SKM-1 (cell line): ENCODE results near the gene ZNF687.
"Not testable (repeated sequence)": the region's sequence is repeated elsewhere in the genome, so short reads cannot be mapped to it uniquely, and the experiment has no call there.

Experiments
- DNase-seq: peaks from one replicate; lab custom pipeline; 2025; ENCODE audit not compliant: unreplicated experiment; lab: John Stamatoyannopoulos, UW

The ZNF687 gene

DNA sequence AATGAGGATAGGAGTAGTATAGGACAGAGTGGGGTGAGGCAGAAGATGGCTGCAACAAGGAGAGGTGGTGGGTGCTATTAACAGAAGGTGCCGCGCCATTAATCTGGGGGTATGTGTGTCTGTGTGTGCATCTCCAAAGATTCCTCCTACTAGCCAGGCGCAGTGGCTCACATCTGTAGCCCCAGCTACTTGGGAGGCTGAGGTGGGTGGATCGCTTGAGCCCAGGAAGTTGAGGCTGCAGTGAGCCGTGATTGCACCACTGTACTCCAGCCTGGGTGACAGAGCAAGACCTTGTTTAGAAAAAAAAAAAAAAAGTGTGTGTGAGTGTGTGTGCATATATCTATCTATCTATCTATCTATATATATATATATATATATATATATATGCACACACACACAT lies 6.8 kb upstream of the ZNF687 start:
- not testable (repeated sequence) for DNase-seq

DNA sequence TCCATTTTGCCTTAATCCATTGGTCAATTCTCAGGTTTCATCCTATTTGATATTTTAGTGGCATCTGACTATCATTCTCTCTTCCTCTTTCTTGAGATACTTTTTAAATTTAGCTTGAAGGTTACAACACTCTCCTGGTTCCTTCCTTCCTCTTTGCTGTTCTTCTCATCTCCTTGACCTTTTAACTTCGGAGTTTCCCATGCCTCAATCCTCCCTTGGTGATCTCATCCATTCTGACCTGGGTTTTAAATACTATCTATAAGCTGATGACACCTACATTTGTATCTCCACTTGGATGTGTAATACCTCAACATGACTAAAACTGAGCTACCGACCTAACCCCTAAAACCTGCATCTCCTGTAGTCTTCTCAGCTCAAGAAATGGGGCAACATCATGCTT lies 4.8 kb upstream of the ZNF687 start:
- DNase-seq: peak; percentile 100

DNA sequence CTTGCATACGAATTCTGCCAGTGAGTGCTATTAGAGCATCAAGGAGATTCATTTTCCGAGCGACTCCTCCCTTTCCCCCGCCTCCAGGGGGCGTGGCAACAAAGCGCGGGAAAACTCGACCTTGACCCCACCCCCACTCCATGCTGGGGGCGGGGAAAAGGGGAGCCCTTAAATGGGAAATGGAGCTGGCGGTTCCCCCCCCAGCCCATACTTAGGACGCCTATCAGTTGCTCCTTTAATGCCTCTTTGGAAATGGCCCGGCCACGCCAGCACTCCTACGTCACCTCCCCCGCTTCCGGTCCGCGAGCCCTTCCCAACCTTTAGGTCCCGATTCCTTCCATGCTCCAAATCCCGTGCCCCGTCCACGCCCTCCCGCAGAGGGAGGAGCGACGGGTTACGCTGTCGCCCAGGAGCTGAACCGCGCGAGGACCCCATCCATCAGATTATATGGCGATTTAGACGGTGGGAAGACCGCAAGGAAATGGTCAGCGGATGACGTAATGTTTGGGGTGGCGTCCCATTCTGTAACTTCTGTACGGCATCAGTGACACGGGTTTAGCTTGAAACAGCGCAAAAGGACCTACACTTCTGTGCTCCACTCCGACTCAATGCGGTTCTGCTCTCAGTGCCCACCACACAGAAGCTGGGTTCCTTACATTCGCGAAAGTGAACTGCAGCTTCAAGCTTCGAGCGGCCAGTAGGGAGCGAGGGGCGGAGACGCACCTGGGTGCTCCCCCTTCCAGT lies 702 bp upstream of the ZNF687 start:
- DNase-seq: peak; percentile 99

DNA sequence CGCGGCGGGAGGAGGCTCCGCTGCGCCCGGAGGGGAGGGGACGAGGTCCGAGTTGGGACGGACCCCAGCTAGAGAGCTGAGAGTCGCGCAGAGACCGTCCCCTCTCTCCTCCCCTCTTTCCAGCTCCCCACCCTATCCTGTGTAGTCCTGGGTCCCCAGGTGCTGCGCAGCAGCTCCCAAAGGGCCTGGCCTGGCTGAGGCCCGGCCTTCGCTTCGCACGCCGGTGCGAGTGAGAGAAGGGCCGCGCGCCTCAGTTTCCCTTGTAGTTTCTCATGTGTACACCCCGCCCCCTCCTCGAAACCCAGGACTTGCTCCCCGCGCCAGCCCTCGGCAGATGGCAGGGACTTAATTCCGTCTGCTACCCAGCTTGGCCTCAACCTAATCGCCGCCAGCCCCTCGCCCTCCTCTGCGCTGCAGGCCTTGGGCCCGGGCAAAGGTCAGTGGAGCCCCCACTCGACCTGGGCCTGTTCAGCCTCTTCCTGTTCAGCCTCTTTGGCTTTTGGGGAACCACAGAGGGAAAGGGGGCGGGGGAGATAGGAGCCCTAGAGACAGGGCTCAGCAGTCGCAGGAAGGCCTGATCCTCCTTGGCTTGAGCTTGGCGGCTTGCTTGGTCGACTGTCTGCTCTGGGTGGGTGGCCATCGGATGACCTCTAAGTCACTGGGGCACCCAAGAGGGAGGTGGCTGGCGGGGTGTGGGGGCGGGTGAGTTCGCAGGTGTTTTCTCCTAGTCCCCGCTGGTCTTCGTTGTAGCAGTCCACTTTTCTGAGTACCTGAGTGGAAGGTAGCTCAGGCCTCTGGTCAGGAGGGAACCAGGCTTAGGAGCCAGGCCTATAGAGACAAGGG lies 1.0 kb downstream of the ZNF687 start:
- peak; percentile 63 for DNase-seq

DNA sequence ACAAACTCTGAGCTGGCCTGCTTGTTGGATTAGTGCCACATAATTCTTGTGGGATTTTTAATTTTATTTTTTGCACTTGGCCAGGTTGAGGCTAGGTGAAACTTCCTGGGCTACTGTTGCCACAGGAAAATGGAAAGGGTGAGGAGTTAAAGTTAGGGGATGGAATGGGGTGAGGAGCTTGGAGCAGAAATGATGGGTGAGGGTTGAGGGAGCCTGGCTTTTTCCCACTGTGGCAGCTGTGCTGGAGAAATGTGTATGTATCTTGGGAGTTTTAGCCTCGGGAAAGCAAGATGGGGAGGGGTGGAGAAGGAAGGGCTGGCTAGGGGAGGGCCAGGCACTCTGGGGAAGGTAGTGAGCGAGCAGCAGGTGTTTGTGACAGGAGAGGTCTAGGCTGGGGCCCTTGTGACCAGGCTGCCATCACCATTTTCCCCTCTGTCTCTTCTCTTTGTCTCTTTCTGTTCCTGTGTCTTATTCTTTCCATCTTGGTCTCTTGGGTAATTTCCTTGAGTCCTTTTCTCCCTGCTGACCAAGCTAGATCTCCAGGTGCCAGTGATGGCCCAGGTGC lies 2.0 kb downstream of the ZNF687 start:
- DNase-seq: no peak

DNA sequence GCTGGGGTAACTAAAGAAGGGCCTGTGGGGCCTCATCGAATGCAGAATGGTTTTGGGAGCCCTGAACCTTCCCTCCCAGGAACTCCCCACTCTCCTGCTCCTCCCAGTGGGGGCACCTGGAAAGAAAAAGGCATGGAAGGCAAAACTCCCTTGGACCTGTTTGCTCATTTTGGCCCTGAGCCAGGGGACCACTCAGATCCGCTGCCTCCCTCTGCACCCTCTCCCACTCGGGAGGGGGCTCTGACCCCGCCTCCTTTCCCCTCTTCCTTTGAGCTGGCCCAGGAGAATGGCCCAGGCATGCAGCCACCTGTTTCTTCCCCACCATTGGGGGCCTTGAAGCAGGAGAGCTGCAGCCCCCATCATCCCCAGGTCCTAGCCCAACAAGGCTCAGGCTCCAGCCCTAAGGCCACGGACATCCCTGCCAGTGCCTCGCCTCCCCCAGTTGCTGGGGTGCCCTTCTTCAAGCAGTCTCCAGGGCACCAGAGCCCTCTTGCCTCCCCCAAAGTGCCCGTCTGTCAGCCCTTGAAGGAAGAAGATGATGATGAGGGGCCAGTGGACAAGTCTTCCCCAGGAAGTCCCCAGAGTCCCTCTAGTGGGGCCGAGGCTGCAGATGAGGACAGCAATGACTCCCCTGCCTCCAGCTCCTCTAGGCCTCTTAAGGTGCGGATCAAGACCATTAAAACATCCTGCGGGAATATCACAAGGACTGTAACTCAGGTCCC lies 4.7 kb downstream of the ZNF687 start:
- no peak for DNase-seq

DNA sequence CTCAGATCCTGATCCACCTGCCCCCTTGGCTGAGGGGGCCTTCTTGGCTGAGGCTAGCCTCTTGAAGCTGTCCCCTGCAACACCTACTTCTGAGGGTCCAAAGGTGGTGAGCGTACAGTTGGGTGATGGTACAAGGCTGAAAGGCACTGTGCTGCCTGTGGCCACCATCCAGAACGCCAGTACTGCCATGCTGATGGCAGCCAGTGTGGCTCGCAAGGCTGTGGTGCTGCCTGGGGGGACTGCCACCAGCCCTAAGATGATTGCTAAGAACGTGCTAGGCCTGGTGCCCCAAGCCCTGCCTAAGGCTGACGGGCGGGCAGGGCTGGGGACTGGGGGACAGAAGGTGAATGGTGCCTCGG lies 5.2 kb downstream of the ZNF687 start:
- DNase-seq: no peak

DNA sequence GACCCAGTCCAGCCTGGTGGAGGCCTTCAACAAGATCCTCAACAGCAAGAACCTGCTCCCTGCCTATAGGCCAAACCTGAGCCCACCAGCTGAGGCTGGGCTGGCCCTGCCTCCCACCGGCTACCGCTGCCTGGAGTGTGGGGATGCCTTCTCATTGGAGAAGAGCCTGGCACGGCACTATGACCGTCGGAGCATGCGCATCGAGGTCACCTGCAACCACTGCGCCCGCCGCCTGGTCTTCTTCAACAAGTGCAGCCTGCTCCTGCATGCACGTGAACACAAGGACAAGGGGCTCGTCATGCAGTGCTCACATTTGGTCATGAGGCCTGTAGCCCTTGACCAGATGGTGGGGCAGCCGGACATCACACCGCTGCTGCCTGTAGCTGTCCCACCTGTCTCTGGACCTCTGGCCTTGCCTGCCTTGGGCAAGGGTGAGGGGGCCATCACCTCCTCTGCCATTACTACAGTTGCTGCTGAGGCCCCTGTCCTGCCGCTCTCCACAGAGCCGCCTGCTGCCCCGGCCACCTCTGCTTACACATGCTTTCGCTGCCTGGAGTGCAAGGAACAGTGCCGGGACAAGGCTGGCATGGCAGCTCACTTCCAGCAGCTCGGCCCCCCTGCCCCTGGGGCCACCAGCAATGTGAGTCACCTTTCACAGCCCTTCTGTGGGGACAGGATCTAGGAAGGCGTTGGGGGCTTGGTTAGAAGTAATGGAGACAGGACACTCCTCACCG lies 5.8 kb downstream of the ZNF687 start:
- DNase-seq: no peak

DNA sequence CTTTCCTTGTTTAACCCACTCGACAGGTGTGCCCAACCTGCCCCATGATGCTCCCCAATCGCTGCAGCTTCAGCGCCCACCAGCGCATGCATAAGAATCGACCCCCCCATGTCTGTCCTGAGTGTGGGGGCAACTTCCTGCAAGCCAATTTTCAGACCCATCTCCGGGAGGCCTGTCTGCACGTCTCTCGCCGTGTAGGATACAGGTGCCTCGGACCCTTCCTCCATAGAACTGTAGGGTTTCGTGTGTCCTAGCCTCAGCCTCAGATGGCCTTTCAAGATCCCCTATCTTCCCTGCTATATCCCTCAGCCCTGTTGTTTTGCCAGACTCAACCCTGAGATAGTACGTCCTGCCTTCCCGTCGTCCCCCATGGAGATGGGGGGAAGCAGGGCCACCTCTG lies 6.4 kb downstream of the ZNF687 start:
- no peak for DNase-seq

DNA sequence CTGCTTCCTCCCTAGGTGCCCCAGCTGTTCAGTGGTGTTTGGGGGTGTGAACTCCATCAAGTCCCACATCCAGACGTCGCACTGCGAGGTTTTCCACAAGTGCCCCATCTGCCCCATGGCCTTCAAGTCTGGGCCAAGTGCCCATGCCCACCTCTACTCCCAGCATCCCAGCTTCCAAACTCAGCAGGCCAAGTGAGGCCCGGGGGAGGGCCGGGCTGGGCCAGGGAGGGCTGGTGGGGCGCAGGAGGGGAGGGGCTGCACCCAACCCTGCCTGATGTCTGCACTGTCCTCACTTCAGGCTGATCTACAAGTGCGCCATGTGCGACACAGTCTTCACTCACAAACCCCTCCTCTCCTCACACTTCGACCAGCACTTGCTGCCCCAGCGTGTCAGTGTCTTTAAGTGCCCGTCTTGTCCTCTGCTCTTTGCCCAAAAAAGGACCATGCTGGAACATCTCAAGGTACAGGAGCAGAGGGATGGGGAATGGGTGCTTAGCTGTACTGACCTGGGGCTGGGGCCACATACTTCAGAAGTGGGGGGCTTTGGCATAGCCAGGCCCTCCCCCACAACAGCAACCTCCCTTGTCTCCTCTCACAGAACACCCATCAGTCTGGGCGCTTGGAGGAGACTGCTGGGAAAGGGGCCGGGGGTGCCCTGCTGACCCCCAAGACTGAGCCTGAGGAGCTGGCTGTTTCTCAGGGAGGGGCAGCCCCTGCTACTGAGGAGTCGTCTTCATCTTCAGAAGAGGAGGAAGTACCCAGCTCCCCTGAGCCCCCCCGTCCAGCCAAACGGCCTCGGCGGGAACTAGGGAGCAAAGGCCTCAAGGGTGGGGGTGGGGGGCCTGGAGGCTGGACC lies 7.2 kb downstream of the ZNF687 start:
- no peak for DNase-seq

DNA sequence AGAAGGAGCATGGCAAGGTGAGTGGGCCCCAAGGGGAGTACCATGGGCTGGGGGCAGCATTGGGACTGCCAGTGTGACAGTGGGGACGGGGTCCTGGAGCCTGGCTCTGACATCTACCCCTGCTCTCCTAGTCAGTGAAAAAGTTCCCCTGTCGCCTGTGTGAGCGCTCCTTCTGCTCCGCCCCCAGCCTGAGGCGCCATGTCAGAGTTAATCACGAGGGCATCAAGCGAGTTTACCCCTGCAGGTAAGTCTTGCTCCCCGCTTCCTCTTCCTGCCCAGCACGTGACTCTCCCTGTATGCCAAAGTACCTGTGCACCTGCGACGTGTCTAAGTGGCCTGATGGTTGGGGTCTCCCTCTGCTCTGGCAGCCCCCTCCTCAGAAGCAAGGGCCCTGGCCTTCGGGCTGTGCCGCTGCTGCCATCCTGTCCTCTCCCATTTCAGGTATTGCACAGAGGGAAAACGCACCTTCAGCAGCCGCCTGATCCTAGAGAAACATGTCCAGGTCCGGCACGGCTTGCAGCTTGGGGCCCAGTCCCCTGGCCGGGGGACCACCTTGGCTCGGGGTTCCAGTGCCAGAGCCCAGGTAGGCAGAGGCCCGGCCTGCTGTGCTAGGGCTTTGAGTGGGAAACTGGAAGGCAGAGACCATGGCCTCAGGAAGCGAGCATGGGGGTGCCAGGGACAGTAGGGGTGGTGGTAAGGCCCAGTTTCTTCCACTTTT lies 8.1 kb downstream of the ZNF687 start:
- no peak for DNase-seq

DNA sequence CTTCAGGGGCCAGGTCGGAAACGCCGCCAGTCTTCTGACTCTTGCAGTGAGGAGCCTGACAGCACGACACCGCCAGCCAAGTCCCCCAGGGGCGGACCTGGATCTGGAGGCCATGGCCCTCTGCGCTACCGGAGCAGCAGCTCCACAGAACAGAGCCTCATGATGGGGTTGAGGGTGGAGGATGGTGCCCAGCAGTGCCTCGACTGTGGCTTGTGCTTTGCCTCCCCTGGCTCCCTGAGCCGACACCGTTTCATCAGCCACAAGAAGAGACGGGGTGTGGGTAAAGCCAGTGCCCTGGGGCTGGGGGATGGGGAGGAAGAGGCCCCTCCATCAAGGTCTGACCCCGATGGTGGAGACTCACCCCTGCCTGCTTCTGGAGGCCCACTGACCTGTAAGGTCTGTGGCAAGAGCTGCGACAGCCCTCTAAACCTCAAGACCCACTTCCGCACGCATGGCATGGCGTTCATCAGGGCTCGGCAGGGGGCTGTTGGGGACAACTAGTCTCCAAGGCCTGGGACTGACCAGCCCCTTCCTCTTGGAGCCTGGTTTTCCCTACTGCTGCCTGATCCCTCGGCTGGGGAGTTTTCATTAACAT lies 8.7 kb downstream of the ZNF687 start:
- DNase-seq: no peak

DNA sequence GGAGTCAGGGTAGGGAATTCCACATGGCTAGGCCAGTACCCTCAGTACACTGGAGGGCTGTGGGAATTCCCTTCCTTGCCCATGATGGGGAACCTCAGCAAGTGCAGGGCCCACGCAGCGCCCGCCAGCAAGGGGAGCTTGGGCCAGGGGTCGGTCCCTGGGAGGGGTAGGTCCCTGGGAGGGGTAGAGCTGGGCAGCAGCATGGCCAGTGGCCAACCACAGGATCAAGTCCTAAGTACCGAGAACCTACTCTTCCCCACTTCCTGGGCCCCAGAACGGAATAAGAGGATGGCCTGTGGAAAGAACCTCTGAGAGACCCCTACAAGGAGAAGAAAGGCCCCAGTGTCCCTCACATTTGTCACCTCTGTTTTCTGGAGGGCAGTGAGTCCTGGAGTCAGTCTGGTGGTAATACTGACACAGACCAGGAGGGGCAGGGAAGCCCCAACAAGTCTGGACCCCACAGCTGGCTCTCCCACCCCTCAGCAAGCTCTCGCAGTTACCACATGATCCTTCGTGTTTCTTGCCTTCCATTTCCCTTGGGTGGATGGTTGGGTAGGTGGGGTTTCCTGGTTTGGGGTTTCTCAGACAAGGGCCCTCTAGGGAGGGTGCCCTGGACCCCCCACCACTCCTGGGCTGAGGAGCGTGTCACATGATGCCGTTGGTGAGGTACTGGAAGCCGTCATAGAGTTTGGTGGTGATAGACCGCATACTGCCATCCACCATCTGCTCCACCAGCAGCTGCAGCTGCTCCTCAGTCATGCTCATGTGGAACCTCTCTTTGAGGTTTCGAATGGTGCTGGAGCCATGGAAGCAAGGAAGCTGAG lies 10.3 kb downstream of the ZNF687 start:
- DNase-seq: no peak

DNA sequence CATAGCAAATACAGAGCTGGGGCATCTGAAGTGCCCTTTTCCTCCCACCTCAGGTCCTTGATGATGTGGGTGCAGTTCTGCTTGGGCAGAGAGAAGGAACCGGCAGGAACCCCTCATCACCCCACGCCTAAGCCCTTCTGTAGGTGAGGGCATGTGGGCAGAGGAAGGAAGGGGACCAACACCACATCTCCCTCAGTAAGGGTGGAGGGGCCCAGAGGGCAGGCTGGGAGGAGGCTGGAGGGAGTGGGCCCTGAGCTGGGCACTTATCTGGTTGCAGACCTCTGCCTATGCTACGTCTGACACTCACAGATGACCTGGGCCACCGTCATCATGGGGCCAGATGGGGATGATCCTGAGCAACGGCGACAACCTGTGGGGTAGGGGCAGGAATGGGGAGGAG lies 11.0 kb downstream of the ZNF687 start:
- no peak for DNase-seq

DNA sequence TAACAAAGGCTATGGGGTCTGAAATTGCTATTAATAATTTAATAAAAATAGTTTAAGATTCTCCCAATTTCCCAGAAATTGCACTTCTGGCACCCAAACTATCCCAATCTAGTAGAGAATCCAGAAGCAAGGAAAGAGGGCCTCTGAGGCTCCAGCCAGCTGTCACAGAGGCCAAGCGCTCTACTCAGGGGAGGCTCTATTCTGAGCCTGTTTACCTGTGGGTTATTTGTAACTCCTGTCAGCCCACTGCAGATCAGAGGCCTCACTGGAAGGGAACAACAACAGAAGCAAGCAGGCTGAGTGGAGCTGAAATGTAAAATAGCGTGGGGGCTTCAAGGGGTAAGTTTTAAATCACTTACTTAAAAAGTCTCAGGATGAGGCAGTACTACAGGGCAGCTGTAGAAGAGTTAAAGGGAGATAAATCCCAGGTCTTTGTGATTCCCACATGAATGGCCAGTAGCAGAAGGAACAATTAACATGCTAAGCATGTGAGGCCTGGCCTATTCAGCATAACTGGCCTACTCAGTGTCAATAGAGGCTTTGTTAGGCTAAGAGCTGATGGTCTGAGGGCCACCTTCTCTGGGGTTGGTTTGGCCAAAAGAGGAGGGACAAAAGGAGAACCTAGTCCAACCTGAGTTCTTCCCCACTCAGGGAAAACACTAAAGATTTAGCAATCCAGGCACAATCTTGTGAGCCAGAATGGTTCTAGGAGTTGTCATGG lies 12.8 kb downstream of the ZNF687 start:
- DNase-seq: no peak

DNA sequence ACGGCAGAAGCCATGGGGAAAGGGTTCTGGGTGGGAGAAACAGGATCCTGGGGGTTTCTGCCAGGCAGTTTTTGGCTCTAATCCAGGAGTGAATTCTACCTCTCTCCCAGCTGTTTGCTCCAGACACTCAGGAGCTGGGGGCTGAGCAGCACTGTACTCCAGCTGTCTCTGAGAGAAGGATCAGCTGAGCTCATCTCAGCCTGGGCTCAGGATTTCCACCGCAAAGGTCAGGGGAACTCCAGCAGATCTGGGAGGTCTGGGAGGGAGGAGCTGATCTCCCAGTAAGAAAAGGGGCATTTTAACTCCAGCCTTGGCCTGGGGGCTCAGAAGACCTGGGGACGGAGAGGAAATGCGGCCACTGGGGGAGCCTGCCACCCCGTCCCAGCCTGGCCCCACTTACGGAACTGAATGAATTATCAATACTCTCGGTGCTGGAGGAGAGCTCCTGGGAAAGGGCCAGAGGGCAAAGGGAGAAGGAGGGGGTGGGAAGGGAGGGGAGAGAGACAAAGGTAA lies 27.8 kb downstream of the ZNF687 start:
- DNase-seq: no peak

DNA sequence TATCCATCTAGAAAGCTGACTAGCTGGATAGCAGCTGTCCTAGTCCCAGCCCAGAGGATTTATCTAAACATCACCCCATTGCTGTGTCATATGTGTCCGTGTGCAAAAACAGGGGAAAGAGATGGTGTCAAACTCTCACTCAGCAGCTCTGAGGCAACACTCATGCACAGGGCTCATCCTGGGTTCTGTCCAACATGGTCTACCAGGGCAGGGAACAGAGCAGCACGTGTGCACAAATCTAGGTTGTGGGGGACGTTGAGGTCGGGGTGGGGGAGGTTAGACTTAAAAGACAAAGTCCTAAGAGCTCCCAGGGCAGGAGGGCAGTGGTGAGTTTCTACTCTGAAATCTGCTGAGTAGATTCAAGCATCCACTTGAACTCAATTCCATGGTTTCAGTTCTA lies 28.9 kb downstream of the ZNF687 start:
- no peak for DNase-seq
